Muscle of leg (tissue), 11 donors: Measurements from ENCODE around the gene CSTA. TPM values are rescaled to one million over a fixed set of nuclear protein-coding genes. Genes with fewer than 3 reads are reported as not detected.
A peak's percentile ranks its signal among the peaks of the same experiment; 100 is the strongest.

Experiments
- DNase-seq: peaks from one replicate; pipeline ENCODE4 v3.0.0; 2013
- H3K27ac ChIP-seq: one replicate; pipeline ENCODE4 v1.5.1; 2013; ENCODE audit warnings: mild to moderate bottlenecking, low read length, control low read depth
- H3K27me3 ChIP-seq: one replicate; pipeline ENCODE4 v1.6.1; 2013; ENCODE audit warnings: low read length; ENCODE audit not compliant: control insufficient read depth, insufficient read depth
- H3K36me3 ChIP-seq: one replicate; pipeline ENCODE4 v1.6.1; 2013; ENCODE audit warnings: low read length; ENCODE audit not compliant: control insufficient read depth, insufficient read depth
- H3K4me1 ChIP-seq: one replicate; pipeline ENCODE4 v1.6.1; 2013; ENCODE audit warnings: low read length; ENCODE audit not compliant: control insufficient read depth, insufficient read depth
- H3K4me3 ChIP-seq: one replicate; pipeline ENCODE4 v1.5.1; 2013; ENCODE audit warnings: low read length, control low read depth
- H3K9me3 ChIP-seq: replicated peaks from 2 replicates; pipeline ENCODE4 v1.6.1; 2013; ENCODE audit warnings: low read depth, low read length; ENCODE audit not compliant: control insufficient read depth
- WGBS: methylation state at CpG from one replicate; pipeline ENCODE4 v1.1.5; 2013; ENCODE audit warnings: missing lambda C conversion rate; ENCODE audit not compliant: insufficient coverage; 5-methylcytosine and 5-hydroxymethylcytosine counted together
- polyA plus RNA-seq, 8 donors: library from polyadenylated mRNA; unstranded; fragments of 120-200 nt; gene quantifications; one replicate each; pipeline versions ENCODE4 v1.2.1 to v1.2.3, GENCODE V29; 2013; ENCODE audit warnings: inconsistent platforms in 1 of 8, low replicate concordance in 1 of 8; ENCODE audit not compliant: insufficient read length in 8 of 8, insufficient read depth in 1 of 8
- total RNA-seq: library from RNA; stranded (reverse); fragments of 120-200 nt; gene quantifications from one replicate; pipeline ENCODE4 v1.2.4, GENCODE V29; 2013

CSTA gene
- total and polyA plus RNA-seq, 9 donors, result 0.22 to 4.9 (median 0.68) TPM

DNA sequence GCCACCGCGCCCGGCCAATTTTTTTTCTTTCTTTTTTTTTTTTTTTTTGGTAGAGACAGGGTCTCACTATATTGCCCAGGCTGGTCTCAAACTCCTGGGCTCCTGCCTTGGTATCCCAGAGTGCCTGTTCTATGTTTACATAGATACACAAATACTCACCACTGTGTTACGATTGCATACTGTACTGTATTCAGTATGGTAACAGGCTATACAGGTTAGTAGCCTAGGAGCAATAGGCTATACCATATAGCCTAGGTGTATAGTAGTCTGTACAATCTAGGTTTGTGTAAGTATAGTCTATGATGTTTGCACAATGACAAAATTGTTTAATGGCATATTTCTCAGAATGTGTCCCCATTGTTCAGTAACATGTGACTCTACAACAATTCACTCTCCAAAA lies 26.6 kb downstream of the CSTA start:
- Histone ChIP-seq H3K36me3 (no peaks in the 10 kb centered on the region), H3K9me3 (no peaks in the 10 kb centered on the region), H3K4me1 (peaks cover 6% of the 10 kb centered on the region), H3K27me3 (no peaks in the 10 kb centered on the region), H3K4me3 (no peak overlapping the region), H3K27ac (no peak overlapping the region)
- no peak for DNase-seq
- no CpG with 5 or more reads among the region's 4 CpGs for WGBS

DNA sequence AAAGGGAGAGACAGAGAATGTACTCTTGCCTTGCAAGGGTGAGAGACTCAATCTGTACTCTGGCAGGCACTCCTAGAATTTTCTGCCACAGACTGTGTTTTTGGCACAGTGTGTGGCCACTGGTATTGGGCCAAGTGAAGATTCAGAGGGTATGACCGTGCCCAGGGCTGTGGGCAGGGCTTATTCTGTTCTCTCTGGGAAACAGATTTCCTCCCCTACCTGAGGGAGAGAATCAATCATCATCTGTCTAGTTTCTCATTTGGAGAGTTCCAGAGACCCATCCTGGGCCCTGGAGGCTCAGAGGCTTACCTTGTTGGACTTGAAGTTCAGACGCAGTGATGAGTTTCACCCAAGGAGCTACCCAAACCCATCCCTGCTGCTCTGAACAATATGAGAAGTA lies 28.2 kb downstream of the CSTA start:
- Histone ChIP-seq H3K27ac (peak overlapping the region; percentile 53), H3K9me3 (no peaks in the 10 kb centered on the region), H3K4me3 (no peak overlapping the region), H3K36me3 (peaks cover under 1% of the 10 kb centered on the region), H3K4me1 (peaks cover 6% of the 10 kb centered on the region), H3K27me3 (no peaks in the 10 kb centered on the region)
- no CpG with 5 or more reads among the region's 2 CpGs for WGBS
- DNase-seq, result peak; percentile 43

DNA sequence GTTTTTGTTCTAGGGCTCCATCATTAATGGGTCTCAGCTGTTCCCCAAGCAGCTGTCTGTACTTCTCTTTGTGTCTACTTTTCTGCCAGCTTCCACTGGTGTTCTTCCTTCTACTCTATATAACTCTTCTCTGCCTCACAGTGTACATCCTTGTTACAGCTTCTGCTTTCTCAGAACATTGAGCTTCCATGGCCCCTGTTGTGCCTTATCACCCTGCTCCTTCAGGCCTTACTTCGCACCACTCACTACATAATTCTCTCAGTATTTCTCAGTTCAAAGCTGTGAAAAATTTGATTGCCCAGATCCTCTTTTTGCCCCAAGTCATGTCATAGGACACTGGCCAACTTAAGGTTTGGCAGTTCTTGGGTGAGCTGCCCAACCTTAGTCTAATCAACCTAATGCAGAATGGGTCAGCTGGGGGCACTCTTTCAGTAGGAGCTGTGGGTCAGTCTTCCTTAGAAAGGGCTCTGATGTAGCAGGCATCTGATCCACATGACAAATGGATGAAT lies 28.9 kb downstream of the CSTA start:
- DNase-seq, result peak; percentile 11
- H3K36me3 ChIP-seq, result peaks cover 6% of the 10 kb centered on the region
- no peaks in the 10 kb centered on the region for H3K27me3 ChIP-seq
- 88% methylated on average over 1 of the region's 1 CpG for WGBS
- peaks cover 6% of the 10 kb centered on the region for H3K4me1 ChIP-seq
- H3K9me3 ChIP-seq, result no peaks in the 10 kb centered on the region
- H3K27ac ChIP-seq, result no peak overlapping the region
- no peak overlapping the region for H3K4me3 ChIP-seq

DNA sequence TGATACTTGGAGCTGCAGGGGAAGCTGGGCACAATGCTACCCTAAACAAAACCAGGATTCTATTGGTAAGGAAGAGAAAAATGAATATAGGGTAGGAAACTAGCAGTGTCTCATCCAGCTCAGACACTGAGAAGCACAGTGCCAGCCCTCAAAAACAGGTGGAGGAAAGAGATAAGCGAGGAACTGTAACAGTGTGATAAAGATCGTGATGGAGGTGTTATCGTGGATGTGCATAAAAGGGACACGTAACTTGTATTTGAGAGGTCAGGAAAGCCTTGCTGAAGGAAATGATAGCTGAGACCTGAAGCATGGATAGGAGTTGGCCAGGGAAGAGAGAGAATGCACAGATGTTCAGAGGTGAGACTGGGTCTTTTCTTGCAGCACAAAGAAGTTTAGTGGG lies 30.6 kb downstream of the CSTA start:
- H3K27ac ChIP-seq, result no peak overlapping the region
- H3K36me3 ChIP-seq, result peaks cover 6% of the 10 kb centered on the region
- no peak overlapping the region for H3K4me3 ChIP-seq
- no peaks in the 10 kb centered on the region for H3K27me3 ChIP-seq
- WGBS, result 74% methylated on average over 4 of the region's 4 CpGs
- H3K4me1 ChIP-seq, result peaks cover 6% of the 10 kb centered on the region
- H3K9me3 ChIP-seq, result no peaks in the 10 kb centered on the region
- no peak for DNase-seq

DNA sequence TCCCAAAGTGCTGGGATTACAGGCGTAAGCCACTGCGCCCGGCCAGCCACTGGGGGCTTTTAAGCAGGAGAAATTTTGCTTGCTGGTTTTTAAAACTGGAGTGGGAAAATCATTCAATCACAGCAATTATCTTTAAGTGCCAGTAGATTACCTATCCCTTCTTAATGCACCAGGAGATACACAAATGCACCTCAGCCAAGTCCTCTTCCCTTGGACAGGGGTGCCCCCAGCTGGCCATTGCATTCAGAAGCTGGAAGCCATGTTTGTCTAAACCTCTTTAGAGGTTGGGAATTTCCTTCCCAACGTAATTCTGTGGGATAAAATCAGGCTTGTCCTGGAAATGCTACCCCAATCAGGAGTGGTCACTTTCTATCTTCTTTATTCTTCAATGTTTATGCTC lies 31.4 kb downstream of the CSTA start:
- no peak overlapping the region for H3K27ac ChIP-seq
- H3K36me3 ChIP-seq, result peaks cover 6% of the 10 kb centered on the region
- no CpG with 5 or more reads among the region's 4 CpGs for WGBS
- H3K4me3 ChIP-seq, result no peak overlapping the region
- H3K9me3 ChIP-seq, result no peaks in the 10 kb centered on the region
- H3K27me3 ChIP-seq, result no peaks in the 10 kb centered on the region
- H3K4me1 ChIP-seq, result peaks cover 6% of the 10 kb centered on the region
- peak; percentile 10 for DNase-seq

DNA sequence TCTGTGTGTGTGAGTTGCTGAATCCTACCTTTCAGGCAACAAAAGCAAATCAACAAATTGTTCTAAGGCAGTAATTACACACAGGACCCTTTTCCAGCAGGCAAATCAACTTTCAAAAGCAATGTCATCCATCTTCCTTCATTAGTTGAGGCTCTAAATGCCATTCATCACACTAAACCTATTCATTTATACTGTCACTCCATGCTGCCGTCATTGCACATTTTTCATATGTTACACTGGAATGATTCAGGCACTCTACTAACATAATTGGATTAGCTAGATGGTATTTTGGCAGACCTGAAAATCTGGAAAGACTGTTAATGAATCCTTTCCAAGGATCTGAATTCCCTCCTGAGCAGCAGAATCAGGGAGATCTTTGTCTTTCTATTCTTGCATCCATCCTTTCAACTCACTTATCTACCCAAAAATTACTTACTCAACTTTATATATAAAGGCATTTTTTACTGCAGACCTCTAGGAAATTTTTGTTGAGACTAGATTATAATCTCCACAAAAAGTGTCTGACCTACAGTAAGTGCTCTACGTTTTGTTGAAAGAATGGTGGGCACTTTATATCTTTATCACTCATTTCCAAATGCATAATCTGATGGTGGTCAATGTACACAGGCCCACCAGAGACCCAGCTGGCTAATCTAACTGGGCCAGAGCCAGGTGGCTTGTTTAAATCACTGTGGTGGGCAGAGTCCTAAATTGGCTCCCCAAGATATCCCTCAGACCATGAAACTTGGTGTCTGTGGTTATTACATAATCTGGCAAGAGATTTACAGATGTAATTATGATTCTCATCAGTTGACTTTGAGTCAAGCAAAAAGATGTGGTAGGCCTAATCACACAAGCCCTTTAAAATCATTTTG lies 33.0 kb downstream of the CSTA start:
- Histone ChIP-seq H3K27ac (no peak overlapping the region), H3K9me3 (no peaks in the 10 kb centered on the region), H3K4me3 (no peak overlapping the region), H3K27me3 (no peaks in the 10 kb centered on the region), H3K36me3 (peaks cover 9% of the 10 kb centered on the region), H3K4me1 (peaks cover 5% of the 10 kb centered on the region)
- DNase-seq, result no peak
- WGBS, result no CpG with 5 or more reads among the region's 2 CpGs

DNA sequence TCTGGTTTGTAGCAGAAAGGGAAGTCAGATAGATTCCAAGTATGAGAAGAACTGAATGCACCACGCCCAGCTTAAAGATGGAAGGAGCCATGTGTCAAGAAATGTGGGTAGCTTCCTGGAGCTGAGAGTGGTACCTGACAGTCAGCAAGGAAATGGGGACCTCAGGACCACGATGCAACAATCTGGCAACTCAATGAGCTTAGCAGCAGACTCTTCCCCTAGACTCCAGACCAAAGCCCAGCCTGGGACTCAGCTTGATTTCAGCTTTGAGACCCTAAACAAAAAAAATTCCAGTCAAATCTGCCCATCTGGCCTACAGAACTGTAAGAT lies 33.6 kb downstream of the CSTA start:
- Histone ChIP-seq H3K36me3 (peaks cover 10% of the 10 kb centered on the region), H3K27me3 (no peaks in the 10 kb centered on the region), H3K4me3 (no peak overlapping the region), H3K4me1 (peaks cover under 1% of the 10 kb centered on the region), H3K27ac (no peak overlapping the region), H3K9me3 (no peaks in the 10 kb centered on the region)
- DNase-seq, result no peak
- 100% methylated on average over 1 of the region's 2 CpGs for WGBS

DNA sequence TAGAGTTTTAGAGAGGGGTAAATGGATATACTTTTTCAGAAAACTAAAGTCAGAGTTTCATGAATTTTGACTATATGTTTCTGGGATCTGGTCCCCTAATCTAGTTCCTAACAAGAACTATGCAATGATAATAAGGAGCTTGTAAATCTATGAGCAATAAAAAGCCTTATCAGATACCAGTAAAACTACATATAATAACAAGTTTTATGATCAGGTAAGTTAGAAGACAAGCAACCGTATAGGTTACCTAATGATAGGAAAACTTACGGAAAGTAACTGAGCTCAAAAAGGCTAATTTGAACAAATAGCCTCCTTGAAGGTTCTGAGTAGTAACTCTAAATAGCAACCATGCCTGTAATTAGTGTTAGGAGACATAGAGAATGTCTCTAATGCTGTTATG lies 37.0 kb downstream of the CSTA start:
- H3K9me3 ChIP-seq, result no peaks in the 10 kb centered on the region
- no peak overlapping the region for H3K27ac ChIP-seq
- no peak for DNase-seq
- H3K27me3 ChIP-seq, result no peaks in the 10 kb centered on the region
- no peaks in the 10 kb centered on the region for H3K4me1 ChIP-seq
- no peak overlapping the region for H3K4me3 ChIP-seq
- WGBS, result 100% methylated on average over 1 of the region's 2 CpGs
- H3K36me3 ChIP-seq, result peaks cover 23% of the 10 kb centered on the region

DNA sequence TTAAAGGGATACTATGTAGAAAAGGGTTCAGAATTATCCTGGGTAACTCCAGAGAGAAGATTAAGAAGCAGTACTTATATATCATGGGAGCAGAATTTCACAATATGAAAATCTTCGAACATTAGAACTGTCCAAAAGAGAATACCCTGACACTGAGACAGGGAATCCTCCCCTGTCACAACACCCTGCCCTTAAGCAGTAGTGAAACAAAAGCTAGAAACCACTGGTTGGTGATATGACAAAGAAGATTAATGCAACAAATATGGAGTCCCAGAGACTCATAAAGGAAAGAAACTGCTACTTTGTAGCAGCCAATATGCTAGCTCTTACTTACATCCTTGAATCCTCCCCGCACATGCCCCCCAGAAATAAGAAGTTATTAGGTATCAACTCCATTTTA lies 39.4 kb downstream of the CSTA start:
- Histone ChIP-seq H3K36me3 (peaks cover 20% of the 10 kb centered on the region), H3K27me3 (no peaks in the 10 kb centered on the region)

DNA sequence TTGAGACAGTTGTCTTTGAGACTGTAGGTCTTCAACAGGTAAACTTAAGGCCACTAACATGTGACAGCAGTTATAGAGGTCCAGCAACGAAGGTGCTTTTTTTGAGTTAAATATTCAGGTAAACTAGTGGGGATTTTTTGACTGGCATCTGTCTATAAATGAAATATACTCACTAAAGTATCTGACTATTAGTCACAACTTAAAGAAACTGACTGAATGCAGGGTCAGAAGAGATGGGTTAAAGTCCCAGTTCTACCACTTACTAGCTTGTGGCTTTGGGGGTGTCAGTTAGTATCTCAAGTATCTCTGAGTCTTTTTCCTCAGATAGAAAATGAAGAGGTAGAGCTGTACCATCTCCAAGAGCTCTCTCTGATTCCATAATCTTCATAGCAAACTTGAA lies 40.0 kb downstream of the CSTA start:
- Histone ChIP-seq H3K4me3 (no peak overlapping the region), H3K4me1 (no peaks in the 10 kb centered on the region), H3K27ac (no peak overlapping the region), H3K36me3 (peaks cover 22% of the 10 kb centered on the region), H3K9me3 (no peaks in the 10 kb centered on the region), H3K27me3 (no peaks in the 10 kb centered on the region)
- no peak for DNase-seq
- WGBS, result no CpG with 5 or more reads among the region's 1 CpG

More for the DNA sequence above, 39.4 kb downstream of the CSTA start:
- no peak overlapping the region for H3K4me3 ChIP-seq
- no peak for DNase-seq
- no peaks in the 10 kb centered on the region for H3K4me1 ChIP-seq
- no CpG with 5 or more reads among the region's 2 CpGs for WGBS
- H3K27ac ChIP-seq, result no peak overlapping the region
- no peaks in the 10 kb centered on the region for H3K9me3 ChIP-seq
